ENCODE data around the gene MARS1. TPM values are rescaled to one million over a fixed set of nuclear protein-coding genes. Genes with fewer than 3 reads are reported as not detected.

The MARS1 gene
- total RNA-seq, 2 donors from 2014 or later, result 254 to 263 TPM

- Histone ChIP-seq H3K27me3 (ENCODE audit: control insufficient read depth, insufficient read depth, low read length, poor library complexity, severe bottlenecking) (peaks cover 32% of the 10 kb centered on the region), H3K9me3 (ENCODE audit: control insufficient read depth, low read length) (no peaks in the 10 kb centered on the region), H3K27ac (ENCODE audit: low read depth, low read length) (no peak overlapping the region), H3K36me3 (ENCODE audit: control insufficient read depth, insufficient read depth, low read length) (no peaks in the 10 kb centered on the region), H3K4me3 (ENCODE audit: low read length) (no peak overlapping the region), H3K4me1 (ENCODE audit: control insufficient read depth, insufficient read depth, low read length) (no peaks in the 10 kb centered on the region), H3K9ac (ENCODE audit: extremely low read depth, low read length, poor library complexity, severe bottlenecking) (no peak overlapping the region)
- no peak for DNase-seq
- Mint-ChIP-seq H3K4me1 (peaks cover 14% of the 10 kb centered on the region), H3K36me3 (ENCODE audit: low read depth) (no peaks in the 10 kb centered on the region), H3K9me3 (no peaks in the 10 kb centered on the region), H3K27ac (no peak overlapping the region), H3K4me3 (no peak overlapping the region), H3K27me3 (ENCODE audit: insufficient read depth) (peaks cover 38% of the 10 kb centered on the region)
- TF ChIP-seq, protein P1, sequence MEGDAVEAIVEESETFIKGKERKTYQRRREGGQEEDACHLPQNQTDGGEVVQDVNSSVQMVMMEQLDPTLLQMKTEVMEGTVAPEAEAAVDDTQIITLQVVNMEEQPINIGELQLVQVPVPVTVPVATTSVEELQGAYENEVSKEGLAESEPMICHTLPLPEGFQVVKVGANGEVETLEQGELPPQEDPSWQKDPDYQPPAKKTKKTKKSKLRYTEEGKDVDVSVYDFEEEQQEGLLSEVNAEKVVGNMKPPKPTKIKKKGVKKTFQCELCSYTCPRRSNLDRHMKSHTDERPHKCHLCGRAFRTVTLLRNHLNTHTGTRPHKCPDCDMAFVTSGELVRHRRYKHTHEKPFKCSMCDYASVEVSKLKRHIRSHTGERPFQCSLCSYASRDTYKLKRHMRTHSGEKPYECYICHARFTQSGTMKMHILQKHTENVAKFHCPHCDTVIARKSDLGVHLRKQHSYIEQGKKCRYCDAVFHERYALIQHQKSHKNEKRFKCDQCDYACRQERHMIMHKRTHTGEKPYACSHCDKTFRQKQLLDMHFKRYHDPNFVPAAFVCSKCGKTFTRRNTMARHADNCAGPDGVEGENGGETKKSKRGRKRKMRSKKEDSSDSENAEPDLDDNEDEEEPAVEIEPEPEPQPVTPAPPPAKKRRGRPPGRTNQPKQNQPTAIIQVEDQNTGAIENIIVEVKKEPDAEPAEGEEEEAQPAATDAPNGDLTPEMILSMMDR (conservative IDR thresholded peaks at IDR 0.05), result no peak
- WGBS, 2 experiments (ENCODE audit: insufficient coverage in 1 of 2, insufficient read length in 1 of 2), result 38 to 78% methylated on average over 1 to 3 of the region's 3 CpGs
Observed at GRCh38 chr12:57551637-57552305, 63.9 kb downstream of the MARS1 start.

DNA sequence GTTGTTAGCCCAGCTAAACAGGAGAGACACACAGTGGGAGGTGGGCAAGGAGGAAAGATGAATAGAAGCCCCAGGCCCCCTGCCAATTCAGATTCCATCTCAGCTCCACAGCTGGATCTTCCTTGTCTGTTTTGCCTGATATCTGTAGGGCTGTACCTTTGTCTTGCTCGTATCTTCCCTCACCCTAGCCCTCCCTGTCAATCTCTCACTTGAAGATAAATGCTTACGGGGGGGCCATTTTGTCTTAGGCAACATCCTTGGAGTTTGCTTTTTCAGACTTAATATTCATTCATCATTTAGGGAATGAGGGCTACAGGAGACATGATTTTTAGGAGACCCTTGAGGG, 64.4 kb downstream of the MARS1 start:
- H3K36me3 ChIP-seq (ENCODE audit: control insufficient read depth, insufficient read depth, low read length), result no peaks in the 10 kb centered on the region
- no peaks in the 10 kb centered on the region for H3K9me3 ChIP-seq (ENCODE audit: control insufficient read depth, low read length)
- 52% methylated on average over 2 of the region's 2 CpGs; no CpG with 5 or more reads in 1 of the 2 experiments for WGBS, 2 experiments (ENCODE audit: insufficient coverage in 1 of 2, insufficient read length in 1 of 2)
- no peak overlapping the region for H3K27ac ChIP-seq (ENCODE audit: low read depth, low read length)
- TF ChIP-seq, protein P1 (conservative IDR thresholded peaks at IDR 0.05), result no peak
- Mint-ChIP-seq H3K27ac (no peak overlapping the region), H3K9me3 (no peaks in the 10 kb centered on the region), H3K27me3 (ENCODE audit: insufficient read depth) (peaks cover 36% of the 10 kb centered on the region), H3K4me1 (peaks cover 12% of the 10 kb centered on the region), H3K4me3 (no peak overlapping the region), H3K36me3 (ENCODE audit: low read depth) (no peaks in the 10 kb centered on the region)
- DNase-seq, result no peak
- H3K9ac ChIP-seq (ENCODE audit: extremely low read depth, low read length, poor library complexity, severe bottlenecking), result no peak overlapping the region
- no peaks in the 10 kb centered on the region for H3K4me1 ChIP-seq (ENCODE audit: control insufficient read depth, insufficient read depth, low read length)
- H3K4me3 ChIP-seq (ENCODE audit: low read length), result no peak overlapping the region
- H3K27me3 ChIP-seq (ENCODE audit: control insufficient read depth, insufficient read depth, low read length, poor library complexity, severe bottlenecking), result peaks cover 32% of the 10 kb centered on the region

- TF ChIP-seq, protein P1 (conservative IDR thresholded peaks at IDR 0.05), result no peak
- Mint-ChIP-seq H3K4me3 (no peak overlapping the region), H3K27me3 (ENCODE audit: insufficient read depth) (peaks cover 32% of the 10 kb centered on the region), H3K27ac (no peak overlapping the region), H3K4me1 (peaks cover 11% of the 10 kb centered on the region), H3K36me3 (ENCODE audit: low read depth) (no peaks in the 10 kb centered on the region), H3K9me3 (no peaks in the 10 kb centered on the region)
- Histone ChIP-seq H3K4me3 (ENCODE audit: low read length) (no peak overlapping the region), H3K27ac (ENCODE audit: low read depth, low read length) (peak overlapping the region; percentile 25), H3K36me3 (ENCODE audit: control insufficient read depth, insufficient read depth, low read length) (no peaks in the 10 kb centered on the region), H3K27me3 (ENCODE audit: control insufficient read depth, insufficient read depth, low read length, poor library complexity, severe bottlenecking) (peaks cover 28% of the 10 kb centered on the region), H3K9me3 (ENCODE audit: control insufficient read depth, low read length) (no peaks in the 10 kb centered on the region), H3K9ac (ENCODE audit: extremely low read depth, low read length, poor library complexity, severe bottlenecking) (no peak overlapping the region), H3K4me1 (ENCODE audit: control insufficient read depth, insufficient read depth, low read length) (no peaks in the 10 kb centered on the region)
- 76 to 100% methylated on average over 1 to 6 of the region's 6 CpGs for WGBS, 2 experiments (ENCODE audit: insufficient coverage in 1 of 2, insufficient read length in 1 of 2)
- DNase-seq, result peak; percentile 55
Observed at GRCh38 chr12:57552835-57553313, 65.0 kb downstream of the MARS1 start.

Data from endodermal cell (in vitro differentiated cells).